PC-3 (cell line): ENCODE measurements around the gene ZRANB3. TPM values are rescaled to one million over a fixed set of nuclear protein-coding genes. Genes with fewer than 3 reads are reported as not detected.

Experiments
- ATAC-seq: fragments of 200-7000 bp; cut with Tn5 transposase; 2 replicates; pipeline ENCODE4 v1.9.1; 2020; ENCODE audit warnings: mild to moderate bottlenecking, moderate library complexity
- BruUV-seq: library from RNA; stranded (reverse); fragments of 400-500 nt; replicated peaks from 2 replicates; lab custom pipeline; 2021; lab: Mats Ljungman, UMichigan
- CTCF ChIA-PET: fragments of 300-600 bp; sonication (Branson Sonifier 250); formaldehyde crosslinking; loops from one replicate; lab custom pipeline; 2022; ENCODE audit warnings: antibody characterized with exemption; lab: Charles Lee
- POLR2A ChIA-PET: fragments of 300-600 bp; sonication (Branson Sonifier 250); formaldehyde crosslinking; loops from one replicate; lab custom pipeline; 2022; ENCODE audit warnings: antibody characterized with exemption; ENCODE audit not compliant: unreplicated experiment; lab: Charles Lee
- DNase-seq: peaks from one replicate; pipeline ENCODE4 v3.0.0-alpha.2; 2015
- H2AFZ ChIP-seq: fragments of 300-600 bp; sonication (generic); 2 replicates; pipeline ENCODE4 v1.6.0; 2016; ENCODE audit warnings: antibody characterized with exemption, low read length
- H3F3A ChIP-seq: fragments of 300-600 bp; sonication (generic); one replicate; pipeline ENCODE4 v1.6.0; 2017; ENCODE audit warnings: antibody characterized with exemption, low read length, control low read depth, mild to moderate bottlenecking; ENCODE audit not compliant: unreplicated experiment
- H3K27ac ChIP-seq: fragments of 300-600 bp; sonication (generic); 2 replicates; pipeline ENCODE4 v1.5.1; 2016; ENCODE audit warnings: mild to moderate bottlenecking, low read length
- H3K27me3 ChIP-seq: fragments of 300-600 bp; sonication (generic); 2 replicates; pipeline ENCODE4 v1.6.1; 2016; ENCODE audit warnings: low read length, mixed read lengths
- H3K36me3 ChIP-seq: fragments of 300-600 bp; sonication (generic); 2 replicates; pipeline ENCODE4 v1.6.1; 2016; ENCODE audit warnings: low read depth, mixed run types, low read length, mixed read lengths
- H3K4me1 ChIP-seq: fragments of 300-600 bp; sonication (generic); 2 replicates; pipeline ENCODE4 v1.5.1; 2016; ENCODE audit warnings: low read length; ENCODE audit not compliant: insufficient read depth
- H3K4me2 ChIP-seq: fragments of 300-600 bp; sonication (generic); 2 replicates; pipeline ENCODE4 v1.6.0; 2016; ENCODE audit warnings: low read length
- H3K4me3 ChIP-seq: fragments of 300-600 bp; sonication (generic); 2 replicates; pipeline ENCODE4 v1.5.1; 2016; ENCODE audit warnings: mild to moderate bottlenecking, low read length, mixed read lengths
- H3K79me2 ChIP-seq: fragments of 300-600 bp; sonication (generic); 2 replicates; pipeline ENCODE4 v1.6.1; 2017; ENCODE audit warnings: low read length, mixed read lengths
- H3K9ac ChIP-seq: fragments of 300-600 bp; sonication (generic); 2 replicates; pipeline ENCODE4 v1.6.0; 2016; ENCODE audit warnings: mild to moderate bottlenecking, low read length
- H3K9me2 ChIP-seq: fragments of 300-600 bp; sonication (generic); replicated peaks from 2 replicates; pipeline ENCODE4 v1.6.1; 2016; ENCODE audit warnings: mixed run types, low read length, mixed read lengths
- H3K9me3 ChIP-seq: fragments of 300-600 bp; sonication (generic); 2 replicates; pipeline ENCODE4 v1.6.1; 2016; ENCODE audit warnings: low read length, mixed read lengths
- H4K20me1 ChIP-seq: fragments of 300-600 bp; sonication (generic); 2 replicates; pipeline ENCODE4 v1.6.1; 2016; ENCODE audit warnings: low read length, mixed read lengths
- CTCF ChIP-seq: fragments of 300-600 bp; sonication (generic); conservative IDR thresholded peaks from 2 replicates; pipeline ENCODE4 v1.5.1; 2017; ENCODE audit warnings: antibody characterized with exemption, low read depth, mild to moderate bottlenecking, low read length
- EZH2 ChIP-seq: fragments of 300-600 bp; sonication (generic); IDR thresholded peaks from one replicate; pipeline ENCODE4 v1.6.1; 2017; ENCODE audit warnings: antibody characterized with exemption, mild to moderate bottlenecking, low read length; ENCODE audit not compliant: unreplicated experiment
- EZH2phosphoT487 ChIP-seq: fragments of 300-600 bp; sonication (generic); IDR thresholded peaks from 2 replicates; pipeline ENCODE4 v1.6.1; 2018; ENCODE audit warnings: mild to moderate bottlenecking, antibody characterized with exemption, low read length, borderline replicate concordance
- intact Hi-C: fragments of 100-400 bp; cut with micrococcal nuclease; formaldehyde crosslinking; loops from 2 replicates; pipeline ENCODE4 v1.9.0; 2023
- total RNA-seq: library from RNA; depleted of rRNA; stranded (reverse); fragments of >200 nt; gene quantifications from 2 replicates; pipeline ENCODE4 v1.2.3, GENCODE V29; 2014

The ZRANB3 gene
- total RNA-seq, 1 experiment from 2014 or later, result 8.6 TPM

- no peak overlapping the region for H3K27ac ChIP-seq
- CTCF ChIA-PET, result interaction anchor here (0.6 kb wide), 1 partner anchor 152 kb away, joined by 3 read pairs; no protein-coding TSS in a partner anchor
These were observed 26.5 kb upstream of the ZRANB3 start for GRCh38 chr2:135557530-135557929.

GRCh38 chr2:135555311-135555710 is 24.3 kb upstream of the ZRANB3 start:
- POLR2A ChIA-PET, result no interaction called here
- Histone ChIP-seq H3K4me1 (no peaks in the 10 kb centered on the region), H4K20me1 (no peaks in the 10 kb centered on the region; the same call in 1 of the 2 replicates), H3K4me2 (no peak overlapping the region), H3K36me3 (no peaks in the 10 kb centered on the region), H3K4me3 (no peak overlapping the region), H3K9me3 (no peaks in the 10 kb centered on the region), H3K27ac (no peak overlapping the region), H3K9me2 (no peaks in the 10 kb centered on the region), H3K27me3 (no peaks in the 10 kb centered on the region), H3K79me2 (peaks cover 69% of the 10 kb centered on the region), H3K9ac (no peak overlapping the region), H2AFZ (no peak overlapping the region), H3F3A (no peaks in the 10 kb centered on the region)
- intact Hi-C loops, result no loop called here
- TF ChIP-seq EZH2phosphoT487 (no peak), EZH2 (no peak), CTCF (no peak)
- CTCF ChIA-PET, result no interaction called here
- no TSS peak for BruUV-seq
- no peak for DNase-seq
- ATAC-seq, result no peak

More at GRCh38 chr2:135557530-135557929, 26.5 kb upstream of the ZRANB3 start:
- intact Hi-C loops, result no loop called here
- Histone ChIP-seq H3K4me1 (no peaks in the 10 kb centered on the region), H3K4me3 (no peak overlapping the region), H3K36me3 (no peaks in the 10 kb centered on the region; the same call in 1 of the 2 replicates), H3K4me2 (no peak overlapping the region), H3K79me2 (peaks cover 63% of the 10 kb centered on the region), H3K9me2 (no peaks in the 10 kb centered on the region), H2AFZ (no peak overlapping the region), H4K20me1 (no peaks in the 10 kb centered on the region; the same call in 1 of the 2 replicates), H3K9ac (no peak overlapping the region), H3K9me3 (no peaks in the 10 kb centered on the region), H3F3A (no peaks in the 10 kb centered on the region), H3K27me3 (no peaks in the 10 kb centered on the region)
- DNase-seq (no peak), ATAC-seq (no peak)
- BruUV-seq, result no TSS peak
- no peak for TF ChIP-seq EZH2phosphoT487
- no peak for TF ChIP-seq EZH2
- TF ChIP-seq CTCF, result no peak
- POLR2A ChIA-PET, result no interaction called here

GRCh38 chr2:135552887-135553286 is 21.9 kb upstream of the ZRANB3 start:
- H3K27ac ChIP-seq, result no peak overlapping the region
- intact Hi-C loops, result no loop called here
- H2AFZ ChIP-seq, result no peak overlapping the region
- ChIA-PET CTCF (no interaction called here), POLR2A (no interaction called here)
- peaks cover 59% of the 10 kb centered on the region for H3K79me2 ChIP-seq
- DNase-seq (no peak), ATAC-seq (no peak)
- no peaks in the 10 kb centered on the region for H3K9me2 ChIP-seq
- no peaks in the 10 kb centered on the region for H3K27me3 ChIP-seq
- H3K4me2 ChIP-seq, result no peak overlapping the region
- no peak overlapping the region for H3K9ac ChIP-seq
- no peaks in the 10 kb centered on the region for H3F3A ChIP-seq
- no peak for TF ChIP-seq CTCF
- TF ChIP-seq EZH2phosphoT487, result no peak
- TF ChIP-seq EZH2, result no peak
- no peaks in the 10 kb centered on the region for H3K9me3 ChIP-seq
- no peak overlapping the region for H3K4me3 ChIP-seq
- BruUV-seq, result no TSS peak
- H3K36me3 ChIP-seq, result no peaks in the 10 kb centered on the region
- H3K4me1 ChIP-seq, result no peaks in the 10 kb centered on the region
- no peaks in the 10 kb centered on the region; the same call in 1 of the 2 replicates for H4K20me1 ChIP-seq
